MCF 10A (cell line): Measurements from ENCODE around the gene USP36. TPM values are rescaled to one million over a fixed set of nuclear protein-coding genes. Genes with fewer than 3 reads are reported as not detected.

ENCODE experiments used
- BruUV-seq: library from RNA; stranded (reverse); fragments of 400-500 nt; replicated peaks from 2 replicates; lab custom pipeline; 2021; lab: Mats Ljungman, UMichigan
- CTCF ChIA-PET: fragments of 300-600 bp; sonication (Branson Sonifier 250); formaldehyde crosslinking; extraction: SDS; loops from one replicate; lab custom pipeline; 2021; ENCODE audit warnings: antibody characterized with exemption, inconsistent platforms; lab: Yijun Ruan, JAX
- POLR2A ChIA-PET: fragments of 300-600, 350-650 bp; sonication (Branson Sonifier 250); formaldehyde crosslinking; extraction: SDS; loops from one replicate; lab custom pipeline; 2020; ENCODE audit warnings: antibody characterized with exemption, inconsistent platforms; lab: Yijun Ruan, JAX
- DNase-seq: peaks from one replicate; pipeline ENCODE4 v3.0.0-alpha.2; 2018; ENCODE audit not compliant: unreplicated experiment
- H3K27ac Mint-ChIP-seq: one replicate; pipeline ENCODE4 v1.8.0; 2022; ENCODE audit warnings: mild to moderate bottlenecking, low read depth, mixed read lengths; ENCODE audit not compliant: unreplicated experiment
- H3K27me3 Mint-ChIP-seq: one replicate; pipeline ENCODE4 v1.8.0; 2022; ENCODE audit warnings: mixed read lengths; ENCODE audit not compliant: insufficient read depth, unreplicated experiment
- H3K36me3 Mint-ChIP-seq: one replicate; pipeline ENCODE4 v1.8.0; 2022; ENCODE audit warnings: mild to moderate bottlenecking, moderate library complexity, mixed read lengths; ENCODE audit not compliant: insufficient read depth, unreplicated experiment
- H3K4me1 Mint-ChIP-seq: one replicate; pipeline ENCODE4 v1.8.0; 2022; ENCODE audit warnings: mixed read lengths; ENCODE audit not compliant: insufficient read depth, unreplicated experiment
- H3K4me3 Mint-ChIP-seq: one replicate; pipeline ENCODE4 v1.8.0; 2022; ENCODE audit warnings: mild to moderate bottlenecking, moderate library complexity, mixed read lengths; ENCODE audit not compliant: unreplicated experiment
- H3K9me3 Mint-ChIP-seq: one replicate; pipeline ENCODE4 v1.8.0; 2022; ENCODE audit warnings: mixed read lengths; ENCODE audit not compliant: unreplicated experiment
- intact Hi-C: fragments of 100-400 bp; cut with micrococcal nuclease; formaldehyde crosslinking; loops from 2 replicates; pipeline ENCODE4 v1.14.1; 2022
- total RNA-seq: library from RNA; stranded (reverse); gene quantifications from 2 replicates; pipeline ENCODE4 v1.2.3, GENCODE V29; 2022
- TF ChIP-seq, protein P1 (sequence below): fragments of 200-600 bp; IDR thresholded peaks from one replicate; pipeline ENCODE4 v1.8.0; 2022; ENCODE audit warnings: antibody characterized with exemption, mild to moderate bottlenecking; ENCODE audit not compliant: unreplicated experiment

The USP36 gene
- total RNA-seq, 1 experiment from 2014 or later = 118 TPM

DNA sequence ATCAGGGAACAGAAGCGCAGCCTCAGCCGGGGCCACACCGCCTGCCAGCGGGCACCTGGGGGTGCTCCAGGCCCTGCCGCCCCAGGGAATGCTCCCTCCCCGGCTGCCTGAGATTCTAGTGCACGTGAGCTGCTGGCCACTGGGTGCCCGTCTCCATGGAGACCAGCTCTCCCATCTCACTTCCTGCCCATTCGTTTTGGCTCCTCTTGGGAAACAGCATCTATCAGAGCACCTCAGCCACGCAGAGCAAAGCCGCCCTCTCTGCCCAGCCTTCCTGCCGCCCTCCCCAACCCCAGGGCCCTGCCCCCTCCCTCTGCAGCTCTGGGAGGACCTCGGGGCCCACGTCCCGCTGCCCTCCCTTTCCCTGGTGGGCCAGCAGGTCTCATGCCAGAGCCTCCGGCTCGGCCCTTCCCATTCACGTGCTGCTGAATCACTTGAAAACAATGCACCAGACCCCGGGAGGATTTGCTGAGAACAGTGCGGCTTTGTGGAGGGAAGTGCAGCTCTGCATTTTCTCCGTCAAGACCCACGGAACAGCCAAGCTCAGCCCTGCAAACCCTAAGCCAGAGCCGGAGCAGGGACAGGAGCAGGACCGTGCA is 43.0 kb upstream of the USP36 start:
- no peaks in the 10 kb centered on the region for H3K9me3 Mint-ChIP-seq
- no peaks in the 10 kb centered on the region for H3K27me3 Mint-ChIP-seq
- H3K4me1 Mint-ChIP-seq = peaks cover 21% of the 10 kb centered on the region
- TF ChIP-seq, protein P1, sequence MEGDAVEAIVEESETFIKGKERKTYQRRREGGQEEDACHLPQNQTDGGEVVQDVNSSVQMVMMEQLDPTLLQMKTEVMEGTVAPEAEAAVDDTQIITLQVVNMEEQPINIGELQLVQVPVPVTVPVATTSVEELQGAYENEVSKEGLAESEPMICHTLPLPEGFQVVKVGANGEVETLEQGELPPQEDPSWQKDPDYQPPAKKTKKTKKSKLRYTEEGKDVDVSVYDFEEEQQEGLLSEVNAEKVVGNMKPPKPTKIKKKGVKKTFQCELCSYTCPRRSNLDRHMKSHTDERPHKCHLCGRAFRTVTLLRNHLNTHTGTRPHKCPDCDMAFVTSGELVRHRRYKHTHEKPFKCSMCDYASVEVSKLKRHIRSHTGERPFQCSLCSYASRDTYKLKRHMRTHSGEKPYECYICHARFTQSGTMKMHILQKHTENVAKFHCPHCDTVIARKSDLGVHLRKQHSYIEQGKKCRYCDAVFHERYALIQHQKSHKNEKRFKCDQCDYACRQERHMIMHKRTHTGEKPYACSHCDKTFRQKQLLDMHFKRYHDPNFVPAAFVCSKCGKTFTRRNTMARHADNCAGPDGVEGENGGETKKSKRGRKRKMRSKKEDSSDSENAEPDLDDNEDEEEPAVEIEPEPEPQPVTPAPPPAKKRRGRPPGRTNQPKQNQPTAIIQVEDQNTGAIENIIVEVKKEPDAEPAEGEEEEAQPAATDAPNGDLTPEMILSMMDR = no peak
- peak overlapping the region; percentile 58 for H3K4me3 Mint-ChIP-seq
- peak; percentile 78 for DNase-seq
- intact Hi-C loops = loop anchor here (1.0 to 5.0 kb wide), 2 partner anchors 39 to 88 kb away; no protein-coding TSS in a partner anchor
- BruUV-seq = no TSS peak
- H3K27ac Mint-ChIP-seq = peak overlapping the region; percentile 91
- POLR2A ChIA-PET = interaction anchor here (0.6 to 2.3 kb wide), 9 partner anchors 11 to 108 kb away, joined by 3 to 11 read pairs (median 4); partner anchors contain the start of genes LGALS3BP and USP36
- CTCF ChIA-PET = interaction anchor here (1.0 to 1.3 kb wide), 2 partner anchors 15 to 88 kb away, joined by 4 to 8 read pairs; no protein-coding TSS in a partner anchor
- no peaks in the 10 kb centered on the region for H3K36me3 Mint-ChIP-seq

DNA sequence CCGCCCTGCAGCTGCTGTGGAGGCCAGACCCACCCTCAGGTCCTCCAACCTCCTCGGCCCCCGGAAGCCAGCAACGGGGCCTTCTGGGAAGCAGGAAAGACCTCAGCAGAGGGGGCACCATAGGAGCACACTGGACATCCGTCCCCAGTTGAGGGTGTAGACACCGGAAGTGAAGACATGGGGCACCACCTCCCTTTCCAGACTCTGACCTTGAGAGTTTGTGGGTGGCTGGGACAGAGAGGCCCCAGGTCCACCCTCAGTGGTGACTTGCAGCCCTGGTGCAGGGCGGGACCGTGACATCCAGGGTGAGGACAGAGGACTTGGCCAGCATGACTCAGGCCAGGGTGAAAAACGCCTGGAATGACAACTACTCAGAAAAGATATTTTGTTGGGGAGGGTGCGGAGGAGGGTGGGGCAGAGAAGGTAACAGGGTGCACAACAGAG is 42.5 kb upstream of the USP36 start:
- POLR2A ChIA-PET = interaction anchor here (0.8 to 2.3 kb wide), 7 partner anchors 17 to 107 kb away, joined by 3 to 11 read pairs (median 4); partner anchors contain the start of genes LGALS3BP and USP36
- CTCF ChIA-PET = interaction anchor here (1.3 kb wide), 1 partner anchor 88 kb away, joined by 8 read pairs; no protein-coding TSS in a partner anchor
- TF ChIP-seq, protein P1 = no peak
- Mint-ChIP-seq H3K4me1 (peaks cover 21% of the 10 kb centered on the region), H3K9me3 (no peaks in the 10 kb centered on the region), H3K4me3 (peak overlapping the region; percentile 58), H3K27me3 (no peaks in the 10 kb centered on the region), H3K27ac (peak overlapping the region; percentile 91), H3K36me3 (no peaks in the 10 kb centered on the region)
- BruUV-seq = no TSS peak
- intact Hi-C loops = loop anchor here (1.0 to 5.0 kb wide), 2 partner anchors 39 to 88 kb away; no protein-coding TSS in a partner anchor
- DNase-seq = no peak

DNA sequence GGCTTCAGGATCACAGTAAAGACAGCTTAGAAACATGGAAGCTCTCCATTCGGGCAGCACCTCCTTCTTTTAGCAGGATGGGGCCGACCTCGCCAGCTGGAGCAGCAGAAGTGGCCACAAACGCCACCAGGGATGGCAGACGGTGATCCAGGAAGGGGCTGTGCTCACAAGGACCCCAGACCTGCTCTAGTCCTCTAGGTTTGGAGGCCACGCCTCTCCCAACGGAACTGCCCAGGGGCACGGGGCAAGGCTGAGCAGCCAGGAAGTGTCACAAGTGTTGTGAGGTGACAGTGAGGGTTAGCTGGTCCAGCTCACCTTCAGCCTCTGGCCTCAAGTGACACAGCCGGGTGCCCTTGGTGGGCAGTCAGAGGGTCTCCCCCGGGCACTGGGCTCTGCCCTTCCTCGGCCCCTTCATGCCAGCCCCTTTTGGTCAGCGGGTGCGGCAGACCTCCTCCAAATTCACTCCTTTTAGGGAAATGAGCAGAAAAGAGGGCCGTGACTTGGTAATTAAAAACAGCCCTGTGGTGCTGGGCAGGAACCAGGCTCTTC is 42.0 kb upstream of the USP36 start:
- peaks cover 21% of the 10 kb centered on the region for H3K4me1 Mint-ChIP-seq
- TF ChIP-seq, protein P1 = no peak
- no peaks in the 10 kb centered on the region for H3K9me3 Mint-ChIP-seq
- intact Hi-C loops = loop anchor here (1.0 to 5.0 kb wide), 2 partner anchors 40 to 89 kb away; no protein-coding TSS in a partner anchor
- CTCF ChIA-PET = interaction anchor here (0.6 to 1.3 kb wide), 5 partner anchors 9 to 111 kb away, joined by 3 to 8 read pairs (median 4); no protein-coding TSS in a partner anchor
- H3K27ac Mint-ChIP-seq = peak overlapping the region; percentile 91
- TSS peak; percentile 28 for BruUV-seq
- POLR2A ChIA-PET = interaction anchor here (1.4 to 2.3 kb wide), 2 partner anchors 16 to 20 kb away, joined by 4 to 11 read pairs; no protein-coding TSS in a partner anchor
- no peaks in the 10 kb centered on the region for H3K36me3 Mint-ChIP-seq
- no peak for DNase-seq
- peak overlapping the region; percentile 58 for H3K4me3 Mint-ChIP-seq
- H3K27me3 Mint-ChIP-seq = no peaks in the 10 kb centered on the region

DNA sequence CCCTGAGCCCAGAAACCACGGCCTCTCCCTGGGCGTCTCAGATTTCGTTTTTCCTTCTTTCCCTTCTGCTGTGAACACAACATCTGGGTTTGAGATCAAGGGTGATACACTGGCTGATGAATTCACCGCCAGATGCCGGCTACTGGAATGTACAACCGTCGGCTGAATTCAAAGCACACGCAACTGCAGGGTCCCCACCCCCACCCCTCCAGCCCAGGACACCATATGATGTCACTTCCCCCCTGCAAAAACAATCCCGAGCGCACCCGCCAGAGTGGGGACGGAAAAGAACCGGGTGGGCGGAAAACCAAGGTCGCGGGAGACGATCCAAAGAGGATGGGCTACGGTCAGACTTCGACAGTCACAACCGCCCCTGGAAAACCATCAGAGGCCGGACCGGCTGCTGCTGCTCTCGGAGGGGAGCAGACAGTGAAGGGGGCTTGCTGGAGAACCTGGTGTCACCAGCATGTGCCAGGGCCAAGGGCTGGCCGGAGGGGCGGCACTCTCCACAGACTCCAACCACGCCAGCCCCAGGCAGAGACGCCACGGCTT is 39.1 kb upstream of the USP36 start:
- Mint-ChIP-seq H3K36me3 (no peaks in the 10 kb centered on the region), H3K4me3 (no peak overlapping the region), H3K9me3 (no peaks in the 10 kb centered on the region), H3K4me1 (peaks cover 24% of the 10 kb centered on the region), H3K27ac (peak overlapping the region; percentile 44), H3K27me3 (no peaks in the 10 kb centered on the region)
- TF ChIP-seq, protein P1 = no peak
- no TSS peak for BruUV-seq
- CTCF ChIA-PET = no interaction called here
- POLR2A ChIA-PET = no interaction called here
- no peak for DNase-seq
- intact Hi-C loops = loop anchor here (5.0 kb wide), 1 partner anchor 43 kb away; no protein-coding TSS in a partner anchor
